CD14-positive monocyte (primary cell): Measurements from ENCODE around the gene BNC2. TPM values are rescaled to one million over a fixed set of nuclear protein-coding genes. Genes with fewer than 3 reads are reported as not detected.

ENCODE experiments used
- DNase-seq, 3 donors: peaks; one replicate each; pipeline ENCODE4 v3.0.0-alpha.2; 2011 to 2022
- H2AFZ ChIP-seq: 2 replicates; pipeline ENCODE4 v1.6.0; 2012; ENCODE audit warnings: mild to moderate bottlenecking, low read depth, low read length, inconsistent platforms; ENCODE audit not compliant: insufficient read depth, poor library complexity, severe bottlenecking
- H3K27ac ChIP-seq, 2 donors: 1 replicate in 1 of 2; 2 replicates in 1 of 2; pipeline ENCODE4 v1.5.1; 2012 to 2013; ENCODE audit warnings: low read length in 2 of 2, control low read depth in 1 of 2, inconsistent platforms in 1 of 2, low read depth in 1 of 2, mild to moderate bottlenecking in 1 of 2
- H3K27me3 ChIP-seq, 2 donors: one replicate each; pipeline versions ENCODE4 v1.6.0 to v1.6.1; 2011 to 2013; ENCODE audit warnings: low read length in 2 of 2; ENCODE audit not compliant: control insufficient read depth in 2 of 2, insufficient read depth in 2 of 2
- H3K36me3 ChIP-seq, 2 donors: replicated peaks in 1 of 2; 1 replicate in 1 of 2; 2 replicates in 1 of 2; pipeline versions ENCODE4 v1.5.1 to v1.6.1; 2012 to 2013; ENCODE audit warnings: low read length in 2 of 2, control low read depth in 1 of 2, inconsistent platforms in 1 of 2, mild to moderate bottlenecking in 1 of 2; ENCODE audit not compliant: insufficient read depth in 2 of 2, control insufficient read depth in 1 of 2
- H3K4me1 ChIP-seq, 2 donors: 1 replicate in 1 of 2; 2 replicates in 1 of 2; pipeline versions ENCODE4 v1.5.1 to v1.6.1; 2012 to 2013; ENCODE audit warnings: low read length in 2 of 2, control low read depth in 1 of 2, inconsistent platforms in 1 of 2, mild to moderate bottlenecking in 1 of 2, moderate library complexity in 1 of 2; ENCODE audit not compliant: insufficient read depth in 2 of 2, control insufficient read depth in 1 of 2
- H3K4me2 ChIP-seq: replicated peaks from 2 replicates; pipeline ENCODE3; 2012; ENCODE audit warnings: low read length, moderate library complexity, mild to moderate bottlenecking; ENCODE audit not compliant: poor library complexity, severe bottlenecking; ENCODE audit errors: extremely low read depth
- H3K4me3 ChIP-seq, 3 experiments: fragments of 200-600 bp in 1 of 3; sonication (generic) in 1 of 3; replicated peaks in 1 of 3; 1 replicate in 2 of 3; 2 replicates in 1 of 3; pipeline ENCODE4 v1.5.1; 2011 to 2013; ENCODE audit warnings: low read length in 3 of 3, mild to moderate bottlenecking in 3 of 3, control low read depth in 2 of 3, low read depth in 2 of 3, inconsistent platforms in 1 of 3, moderate library complexity in 1 of 3
- H3K79me2 ChIP-seq: 2 replicates; pipeline ENCODE4 v1.6.0; 2012; ENCODE audit warnings: mild to moderate bottlenecking, control low read depth, inconsistent platforms, low read length, moderate library complexity; ENCODE audit not compliant: insufficient read depth
- H3K9ac ChIP-seq: 2 replicates; pipeline ENCODE4 v1.6.0; 2017; ENCODE audit warnings: low read length, mild to moderate bottlenecking; ENCODE audit not compliant: insufficient read depth, poor library complexity, severe bottlenecking
- H3K9me3 ChIP-seq, 2 donors: replicated peaks in 1 of 2; 1 replicate in 1 of 2; 2 replicates in 1 of 2; pipeline versions ENCODE4 v1.5.1 to v1.6.1; 2012 to 2013; ENCODE audit warnings: low read length in 2 of 2, control low read depth in 1 of 2; ENCODE audit not compliant: control insufficient read depth in 1 of 2, insufficient read depth in 1 of 2
- H4K20me1 ChIP-seq: 2 replicates; pipeline ENCODE4 v1.6.0; 2012; ENCODE audit warnings: mild to moderate bottlenecking, low read length, control low read depth, moderate library complexity; ENCODE audit not compliant: insufficient read depth
- H3K27ac Mint-ChIP-seq, 7 donors: one replicate each; pipeline ENCODE4 v1.8.0; 2020; ENCODE audit warnings: mild to moderate bottlenecking in 7 of 7, mixed read lengths in 7 of 7, moderate library complexity in 6 of 7, inconsistent platforms in 2 of 7
- H3K27me3 Mint-ChIP-seq, 3 donors: one replicate each; pipeline ENCODE4 v1.8.0; 2021 to 2022; ENCODE audit warnings: low read depth in 3 of 3, mild to moderate bottlenecking in 3 of 3, mixed read lengths in 3 of 3, moderate library complexity in 3 of 3, inconsistent platforms in 1 of 3
- H3K36me3 Mint-ChIP-seq, 2 donors: one replicate each; pipeline ENCODE4 v1.8.0; 2020; ENCODE audit warnings: mixed read lengths in 2 of 2, inconsistent platforms in 1 of 2, mild to moderate bottlenecking in 1 of 2
- H3K4me1 Mint-ChIP-seq: one replicate; pipeline ENCODE4 v1.8.0; 2020; ENCODE audit warnings: mild to moderate bottlenecking, mixed read lengths
- H3K4me3 Mint-ChIP-seq, 2 donors: one replicate each; pipeline ENCODE4 v1.8.0; 2020; ENCODE audit warnings: mild to moderate bottlenecking in 2 of 2, mixed read lengths in 2 of 2, moderate library complexity in 1 of 2
- H3K9me3 Mint-ChIP-seq, 7 donors: one replicate each; pipeline ENCODE4 v1.8.0; 2020 to 2022; ENCODE audit warnings: mixed read lengths in 7 of 7, mild to moderate bottlenecking in 6 of 7, moderate library complexity in 6 of 7, inconsistent platforms in 2 of 7
- WGBS: methylation state at CpG from one replicate; pipeline ENCODE4 v1.1.5; 2013; ENCODE audit warnings: missing lambda C conversion rate; ENCODE audit not compliant: insufficient coverage; 5-methylcytosine and 5-hydroxymethylcytosine counted together
- intact Hi-C, 2 donors: fragments of 100-400 bp; cut with micrococcal nuclease; formaldehyde crosslinking; loops; one replicate each; pipeline versions ENCODE4 v1.15.0 to v1.15.1; 2023
- polyA plus RNA-seq, 3 donors: library from polyadenylated mRNA; depleted of rRNA in 1 of 3; unstranded in 2 of 3; stranded (reverse) in 1 of 3; fragments of 300-500 nt in 2 of 3; fragments of >200 nt in 1 of 3; fragmentation: Illumina TruSeq in 2 of 3; gene quantifications; 1 replicate in 2 of 3; 2 replicates in 1 of 3; pipeline ENCODE4 v1.2.3, GENCODE V29; 2012 to 2021
- TF ChIP-seq, protein P1 (sequence below): fragments of 200-600 bp; IDR thresholded peaks from one replicate; pipeline ENCODE4 v1.8.0; 2022; ENCODE audit warnings: antibody characterized with exemption, mild to moderate bottlenecking

BNC2 gene
- polyA plus RNA-seq, 3 donors, result 0.01 TPM; not detected in 2

DNA sequence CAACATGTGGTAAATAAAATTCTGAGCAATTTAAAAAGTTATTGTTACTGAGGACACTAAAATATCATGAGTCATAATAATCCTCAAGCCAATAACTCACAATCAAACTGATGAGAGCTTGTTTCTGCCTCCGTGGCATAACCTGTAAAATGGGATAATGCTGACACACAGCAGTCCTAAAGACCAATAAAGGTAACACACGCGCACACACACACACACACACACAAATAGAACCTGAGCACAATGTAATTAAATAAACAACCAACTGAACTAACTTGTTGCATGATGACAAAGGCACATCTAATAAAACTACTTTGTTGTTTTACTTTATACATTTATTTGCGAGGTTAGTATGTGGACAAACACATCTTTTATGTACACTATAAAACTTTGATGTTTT, 358.2 kb downstream of the BNC2 start:
- Histone ChIP-seq H3K9ac (no peak overlapping the region), H3K9me3 (no peaks in the 10 kb centered on the region), H3K4me2 (no peak overlapping the region), H4K20me1 (no peaks in the 10 kb centered on the region), H3K27ac (no peak overlapping the region), H3K4me3 (no peak overlapping the region), H3K27me3 (no peaks in the 10 kb centered on the region), H3K4me1 (no peaks in the 10 kb centered on the region), H2AFZ (no peak overlapping the region), H3K36me3 (no peaks in the 10 kb centered on the region), H3K79me2 (no peaks in the 10 kb centered on the region)
- TF ChIP-seq, protein P1, sequence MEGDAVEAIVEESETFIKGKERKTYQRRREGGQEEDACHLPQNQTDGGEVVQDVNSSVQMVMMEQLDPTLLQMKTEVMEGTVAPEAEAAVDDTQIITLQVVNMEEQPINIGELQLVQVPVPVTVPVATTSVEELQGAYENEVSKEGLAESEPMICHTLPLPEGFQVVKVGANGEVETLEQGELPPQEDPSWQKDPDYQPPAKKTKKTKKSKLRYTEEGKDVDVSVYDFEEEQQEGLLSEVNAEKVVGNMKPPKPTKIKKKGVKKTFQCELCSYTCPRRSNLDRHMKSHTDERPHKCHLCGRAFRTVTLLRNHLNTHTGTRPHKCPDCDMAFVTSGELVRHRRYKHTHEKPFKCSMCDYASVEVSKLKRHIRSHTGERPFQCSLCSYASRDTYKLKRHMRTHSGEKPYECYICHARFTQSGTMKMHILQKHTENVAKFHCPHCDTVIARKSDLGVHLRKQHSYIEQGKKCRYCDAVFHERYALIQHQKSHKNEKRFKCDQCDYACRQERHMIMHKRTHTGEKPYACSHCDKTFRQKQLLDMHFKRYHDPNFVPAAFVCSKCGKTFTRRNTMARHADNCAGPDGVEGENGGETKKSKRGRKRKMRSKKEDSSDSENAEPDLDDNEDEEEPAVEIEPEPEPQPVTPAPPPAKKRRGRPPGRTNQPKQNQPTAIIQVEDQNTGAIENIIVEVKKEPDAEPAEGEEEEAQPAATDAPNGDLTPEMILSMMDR, result no peak
- WGBS, result no CpG with 5 or more reads among the region's 4 CpGs
- H3K27ac Mint-ChIP-seq, result no peak overlapping the region
- intact Hi-C loops, result no loop called here
- peaks cover 0 to 3% (median 0%) of the 10 kb centered on the region in 7 donors for H3K9me3 Mint-ChIP-seq
- H3K4me1 Mint-ChIP-seq, result no peaks in the 10 kb centered on the region
- peaks cover 0 to 2% (median 1%) of the 10 kb centered on the region in 3 donors for H3K27me3 Mint-ChIP-seq
- no peaks in the 10 kb centered on the region for H3K36me3 Mint-ChIP-seq
- no peak overlapping the region for H3K4me3 Mint-ChIP-seq
- no peak for DNase-seq

DNA sequence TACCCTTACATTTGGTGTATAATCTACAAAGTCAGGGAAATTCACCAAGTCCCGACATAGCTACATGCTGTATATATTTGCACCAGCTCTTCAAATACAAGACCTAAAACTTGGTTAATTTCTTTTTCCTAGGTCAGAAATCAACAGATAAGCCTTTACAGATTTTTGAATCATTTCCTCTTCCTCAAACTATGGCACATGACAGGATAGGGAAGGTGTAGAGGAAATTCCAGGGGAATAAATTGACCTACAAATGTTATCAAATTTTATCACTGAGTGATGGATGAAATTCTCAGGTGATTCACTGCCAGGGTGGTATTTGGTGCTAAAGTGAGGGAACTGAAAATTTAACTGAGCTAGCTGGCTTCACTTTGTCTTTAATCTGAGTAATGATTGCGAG, 360.0 kb downstream of the BNC2 start:
- Histone ChIP-seq H3K4me2 (no peak overlapping the region), H3K4me3 (no peak overlapping the region), H3K27me3 (no peaks in the 10 kb centered on the region), H3K36me3 (no peaks in the 10 kb centered on the region), H3K27ac (no peak overlapping the region), H3K9me3 (no peaks in the 10 kb centered on the region), H3K9ac (no peak overlapping the region), H3K4me1 (no peaks in the 10 kb centered on the region), H3K79me2 (no peaks in the 10 kb centered on the region), H4K20me1 (no peaks in the 10 kb centered on the region), H2AFZ (no peak overlapping the region)
- H3K9me3 Mint-ChIP-seq, result peaks cover 0 to 4% (median 0%) of the 10 kb centered on the region in 7 donors
- DNase-seq, result no peak
- 100% methylated on average over 1 of the region's 2 CpGs for WGBS
- H3K4me3 Mint-ChIP-seq, result no peak overlapping the region
- H3K27me3 Mint-ChIP-seq, result peaks cover 0 to 2% (median 0%) of the 10 kb centered on the region in 3 donors
- H3K36me3 Mint-ChIP-seq, result no peaks in the 10 kb centered on the region
- H3K4me1 Mint-ChIP-seq, result no peaks in the 10 kb centered on the region
- TF ChIP-seq, protein P1, result no peak
- no peak overlapping the region for H3K27ac Mint-ChIP-seq
- intact Hi-C loops, result no loop called here
